Adrenal gland (tissue), 5 donors: ENCODE measurements around the gene RELN.

Experiments used
- CTCF ChIP-seq, 6 experiments: fragments of 450-650 bp in 4 of 6; fragments of 200-600 bp in 2 of 6; sonication (generic) in 1 of 6; IDR thresholded peaks; 1 replicate in 5 of 6; 2 replicates in 1 of 6; pipeline versions ENCODE4 v1.5.1 to v1.8.0; 2016 to 2021; ENCODE audit warnings: antibody characterized with exemption in 6 of 6, mild to moderate bottlenecking in 2 of 6, moderate library complexity in 1 of 6
- POLR2A ChIP-seq, 2 donors: fragments of 450-650 bp; IDR thresholded peaks; one replicate each; pipeline ENCODE4 v1.6.1; 2017; ENCODE audit warnings: antibody characterized with exemption in 2 of 2, mild to moderate bottlenecking in 2 of 2, moderate library complexity in 1 of 2
- donor health status: DM: no; HTN: no; CAD: no.

DNA sequence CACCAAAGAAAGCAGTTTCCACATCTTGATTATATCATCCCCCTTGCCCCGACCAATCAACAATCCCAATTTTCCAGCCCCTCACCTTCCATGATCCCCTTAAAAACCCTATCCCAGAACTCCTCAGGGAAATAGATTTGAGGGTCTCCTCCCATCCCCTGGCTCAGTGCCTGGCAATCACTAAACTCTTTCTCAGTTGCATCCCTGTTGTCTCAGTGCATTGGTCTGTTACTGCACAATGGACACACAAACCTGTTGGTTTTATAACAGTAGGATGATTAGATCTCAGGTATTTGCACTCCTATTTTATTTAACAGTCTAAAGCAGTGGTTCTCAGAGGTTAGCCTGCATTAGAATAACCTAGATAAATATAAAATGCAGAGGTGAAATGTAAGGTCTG, 45.2 kb upstream of the RELN start:
- TF ChIP-seq CTCF (IDR thresholded peaks at IDR 0.05) (no peak), POLR2A (IDR thresholded peaks at IDR 0.05) (no peak)
